GM11168 (cell line): ENCODE results near the gene NUMBL.

Experiments
- in situ Hi-C: fragments of 300-500 bp; cut with MboI; formaldehyde crosslinking; loops from one replicate; pipeline ENCODE4 v1.12.0; 2022; ENCODE audit warnings: low sequenced_read_pairs; ENCODE audit not compliant: unreplicated experiment

NUMBL gene

DNA sequence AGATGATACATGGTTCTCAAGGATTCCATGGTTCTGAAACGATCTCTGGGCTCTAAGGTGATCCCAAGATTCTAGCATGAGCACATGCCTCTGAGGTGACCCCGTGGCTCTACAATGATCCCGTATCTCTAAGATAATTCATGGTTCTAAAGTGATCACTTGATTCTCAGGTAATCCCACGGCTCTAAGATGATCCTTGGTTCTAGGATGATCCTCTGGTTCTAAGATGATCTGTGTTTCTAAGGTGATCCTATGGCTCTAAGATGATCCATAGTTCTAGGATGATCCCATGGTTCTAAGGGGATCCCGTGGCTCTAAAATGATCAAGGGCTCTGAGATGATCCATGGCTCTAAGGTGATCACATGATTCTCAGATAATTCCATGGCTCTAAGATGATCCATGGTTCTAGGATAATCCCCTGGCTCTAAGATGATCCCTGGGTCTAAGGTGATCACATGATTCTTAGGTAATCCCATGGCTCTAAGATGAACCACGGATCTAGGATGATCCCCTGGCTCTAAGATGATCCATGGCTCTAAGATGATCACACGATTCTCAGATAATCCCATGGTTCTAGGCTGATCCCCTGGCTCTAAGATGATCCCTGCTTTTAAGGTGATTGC lies 21.3 kb downstream of the NUMBL start:
- in situ Hi-C loops = loop anchor here (25.0 kb wide), 1 partner anchor 468 kb away; no protein-coding TSS in a partner anchor

DNA sequence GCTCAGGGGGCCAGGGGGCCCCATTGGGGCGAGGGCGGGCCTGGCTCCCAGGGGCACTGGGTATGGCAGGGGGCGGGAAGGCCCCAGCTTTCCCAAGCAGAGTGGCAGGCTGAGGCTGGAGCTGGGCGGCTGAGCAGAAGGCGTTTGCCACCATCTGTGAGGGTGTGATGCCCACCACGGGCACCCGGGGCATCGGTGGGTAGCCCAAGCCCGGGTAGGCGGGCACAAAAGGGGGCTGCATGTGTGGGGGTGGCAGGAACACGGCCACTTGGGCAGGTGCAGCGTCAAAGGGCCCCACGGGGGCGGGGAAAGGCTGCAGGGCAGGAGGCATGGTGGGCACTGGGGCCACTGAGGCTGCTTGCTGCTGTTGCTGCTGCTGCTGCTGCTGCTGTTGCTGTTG lies 22.8 kb downstream of the NUMBL start:
- in situ Hi-C loops = loop anchor here (25.0 kb wide), 1 partner anchor 470 kb away; no protein-coding TSS in a partner anchor

DNA sequence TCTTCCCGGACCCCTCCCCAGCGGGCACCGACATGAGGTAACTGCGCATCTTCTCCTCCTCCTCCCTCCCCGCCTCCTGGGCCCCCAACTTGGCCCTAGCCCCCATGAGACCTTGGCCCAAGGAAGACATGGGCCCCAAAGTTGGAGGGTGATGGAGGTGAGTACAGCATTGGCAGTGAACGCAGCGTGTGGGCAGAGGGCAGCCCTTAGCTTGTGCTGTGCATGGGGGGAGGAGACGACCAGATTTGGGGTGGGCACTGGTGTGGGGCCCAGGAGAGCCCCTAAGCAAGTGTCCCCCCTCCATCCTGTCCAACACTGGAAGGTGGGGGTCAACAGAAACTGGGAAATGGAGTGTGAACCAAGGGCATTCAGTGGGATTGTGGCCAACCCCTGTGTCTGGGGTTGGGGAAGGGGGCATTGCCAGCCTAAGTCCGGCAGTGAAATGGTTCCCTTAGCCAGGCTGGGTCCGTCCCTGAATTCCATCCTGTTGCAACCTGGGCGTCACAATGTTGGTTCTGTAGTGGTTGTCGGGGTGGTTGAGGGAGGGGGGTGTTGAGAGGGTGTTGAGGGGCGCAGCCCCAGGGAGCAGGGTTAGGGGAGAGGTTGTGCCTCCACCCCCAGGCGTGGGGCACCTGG lies 23.5 kb downstream of the NUMBL start:
- in situ Hi-C loops = loop anchor here (25.0 kb wide), 1 partner anchor 470 kb away; no protein-coding TSS in a partner anchor

DNA sequence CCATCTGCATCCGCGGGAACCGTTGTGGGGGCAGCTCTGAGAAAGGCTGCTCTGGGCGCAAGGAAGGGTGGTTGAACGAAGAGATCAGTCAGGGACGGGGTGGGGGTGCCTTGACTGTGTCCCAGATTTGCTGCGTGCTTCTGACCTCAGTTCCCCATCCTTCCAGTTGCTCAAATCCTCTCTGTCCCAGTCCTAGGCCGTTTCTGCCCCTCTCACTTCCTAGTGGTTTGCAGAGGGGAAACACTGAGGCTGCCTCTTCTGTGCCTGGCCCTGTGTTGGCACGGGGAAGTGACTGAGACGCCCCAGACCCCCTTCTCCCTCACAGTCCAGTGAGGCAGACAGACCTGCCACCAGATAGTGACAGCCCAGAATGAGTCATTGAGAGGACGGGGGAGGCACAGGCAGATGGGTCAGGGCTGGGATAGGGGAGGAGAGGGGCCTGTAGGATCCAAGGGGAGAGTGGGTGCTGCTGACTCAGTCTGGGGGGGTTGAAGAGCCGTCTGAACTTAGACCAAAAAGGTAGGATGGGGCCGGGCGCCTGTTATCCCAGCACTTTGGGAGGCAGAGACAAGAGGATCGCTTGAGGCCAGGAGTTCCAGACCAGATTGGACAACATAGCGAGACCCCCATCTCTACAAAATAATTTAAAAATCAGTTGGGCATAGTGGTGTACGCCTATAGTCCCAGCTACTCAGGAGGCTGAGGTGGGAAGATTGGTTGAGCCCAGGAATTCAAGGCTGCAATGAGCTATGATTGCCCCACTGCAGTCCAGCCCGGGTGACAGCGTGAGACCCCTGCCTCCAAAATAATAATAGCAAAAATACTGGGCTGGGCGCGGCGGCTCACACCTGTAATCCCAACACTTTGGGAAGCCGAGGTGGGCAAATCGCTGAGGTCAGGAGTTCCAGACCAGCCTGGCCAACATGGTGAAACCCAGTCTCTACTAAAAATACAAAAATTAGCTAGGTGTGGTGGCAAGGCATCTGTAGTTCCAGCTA lies 26.5 kb downstream of the NUMBL start:
- in situ Hi-C loops = loop anchor here (25.0 kb wide), 1 partner anchor 473 kb away; no protein-coding TSS in a partner anchor

DNA sequence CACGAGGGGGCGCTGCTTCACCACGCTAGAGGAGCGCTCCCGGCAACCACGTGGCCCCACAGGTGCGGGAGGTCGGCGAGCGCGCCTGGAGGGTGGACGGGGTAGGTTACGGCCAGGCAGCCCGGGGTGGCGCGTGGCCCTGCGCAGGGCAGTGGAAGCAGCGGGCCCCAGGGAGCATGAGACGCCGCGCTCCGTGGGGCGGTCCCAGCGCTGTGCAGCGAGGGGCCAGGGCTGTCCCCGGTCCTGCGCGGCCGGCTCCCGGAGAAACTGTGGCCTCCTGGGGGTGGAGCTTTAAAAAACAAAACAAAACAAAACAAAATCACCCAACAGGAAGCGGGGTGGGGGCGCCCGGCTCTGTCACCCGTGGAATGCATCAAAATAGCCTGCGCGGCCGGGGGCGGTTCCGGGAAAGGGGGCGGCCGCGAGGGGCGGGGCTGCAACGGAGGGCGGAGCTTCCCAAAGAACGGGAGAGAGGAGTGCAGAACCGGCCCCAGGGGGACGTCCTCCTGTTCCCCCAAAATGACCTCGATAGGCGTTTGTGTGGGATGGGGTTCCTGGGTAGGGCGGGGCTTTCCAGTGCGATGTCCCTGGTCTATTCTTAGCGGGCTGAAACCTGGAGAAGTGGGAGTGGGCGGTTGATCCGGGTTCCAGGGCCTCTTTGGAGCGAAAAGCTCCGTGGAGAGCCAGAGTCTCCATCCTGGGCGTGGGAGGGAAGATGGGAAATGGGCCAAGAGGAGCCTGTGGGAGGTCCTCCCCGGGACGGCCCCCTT lies 27.3 kb downstream of the NUMBL start:
- in situ Hi-C loops = loop anchor here (25.0 kb wide), 1 partner anchor 474 kb away; no protein-coding TSS in a partner anchor

DNA sequence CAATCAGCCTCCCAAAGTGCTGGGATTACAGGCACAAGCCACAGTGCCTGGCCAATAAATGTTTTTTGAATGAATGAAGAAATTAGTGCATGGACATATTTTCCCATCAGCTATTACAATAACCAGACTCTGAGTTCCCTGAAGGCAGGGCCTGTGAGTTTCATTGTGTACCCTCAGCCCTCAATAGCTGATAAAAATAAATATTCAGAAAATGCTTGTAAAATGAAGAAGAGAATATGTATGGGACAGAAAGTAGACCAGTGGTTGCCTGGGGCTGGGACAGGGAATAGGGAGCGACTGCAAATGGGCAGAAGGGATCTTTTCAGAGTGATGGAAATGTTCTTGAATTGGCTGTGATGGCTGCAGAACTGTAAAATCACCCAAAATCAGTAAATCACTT lies 28.8 kb downstream of the NUMBL start:
- in situ Hi-C loops = loop anchor here (25.0 kb wide), 1 partner anchor 476 kb away; no protein-coding TSS in a partner anchor

DNA sequence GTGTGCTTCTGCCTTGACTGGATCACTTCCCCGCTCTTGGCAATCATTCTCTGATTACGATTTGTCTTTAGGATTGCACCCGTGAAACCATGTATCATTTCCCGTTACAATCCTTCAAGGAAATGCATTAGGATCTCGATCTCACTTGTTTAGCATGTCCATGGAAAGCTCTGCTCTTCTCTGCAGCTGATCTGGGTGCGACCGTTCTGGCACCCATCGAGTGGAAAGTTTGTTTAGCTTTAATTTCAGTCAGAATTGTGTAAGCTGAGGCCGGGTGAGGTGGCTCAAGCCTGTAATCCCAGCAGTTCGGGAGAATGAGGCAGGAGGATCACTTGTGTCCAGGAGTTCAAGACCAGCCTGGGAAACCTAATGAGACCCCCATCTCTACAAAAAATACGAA lies 30.9 kb downstream of the NUMBL start:
- in situ Hi-C loops = loop anchor here (5.0 to 25.0 kb wide), 2 partner anchors 153 to 478 kb away; no protein-coding TSS in a partner anchor

DNA sequence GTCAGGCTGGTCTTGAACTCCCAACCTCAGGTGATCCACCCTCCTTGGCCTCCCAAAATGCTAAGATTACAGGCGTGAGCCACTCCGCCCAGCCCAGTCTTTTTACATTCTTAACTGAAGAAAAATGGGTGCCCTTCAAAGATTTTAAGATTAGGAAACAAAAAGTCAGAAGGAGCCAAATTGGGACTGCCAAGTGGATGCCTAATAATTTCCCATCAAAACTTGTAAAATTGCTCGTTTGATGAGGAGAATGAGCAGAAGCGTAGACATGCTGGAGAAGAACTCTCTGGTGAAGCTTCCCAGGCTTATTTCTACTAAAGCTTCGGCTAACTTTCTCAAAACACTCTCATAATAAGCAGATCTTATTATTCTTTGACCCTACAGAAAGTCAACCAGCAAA lies 31.3 kb downstream of the NUMBL start:
- in situ Hi-C loops = loop anchor here (5.0 to 25.0 kb wide), 2 partner anchors 153 to 478 kb away; no protein-coding TSS in a partner anchor

DNA sequence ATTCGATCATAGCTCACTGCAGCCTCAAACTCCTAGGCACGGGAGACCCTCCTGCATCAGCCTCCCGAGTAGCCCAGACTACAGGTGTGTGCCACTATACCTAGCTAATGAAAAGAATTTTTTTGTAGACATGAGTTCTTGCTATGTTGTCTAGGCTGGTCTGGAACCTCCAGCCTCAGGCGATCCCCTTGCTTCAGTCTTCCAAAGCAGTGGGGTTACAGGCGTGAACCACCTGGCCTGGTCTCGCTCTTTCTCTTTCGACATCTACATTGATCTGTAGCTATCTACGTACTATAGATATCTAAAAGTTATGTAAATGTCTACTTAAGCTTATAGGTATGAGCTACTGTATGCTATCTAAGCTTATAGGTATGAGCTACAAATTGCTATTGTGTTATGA lies 32.4 kb downstream of the NUMBL start:
- in situ Hi-C loops = loop anchor here (5.0 to 25.0 kb wide), 2 partner anchors 154 to 479 kb away; no protein-coding TSS in a partner anchor

DNA sequence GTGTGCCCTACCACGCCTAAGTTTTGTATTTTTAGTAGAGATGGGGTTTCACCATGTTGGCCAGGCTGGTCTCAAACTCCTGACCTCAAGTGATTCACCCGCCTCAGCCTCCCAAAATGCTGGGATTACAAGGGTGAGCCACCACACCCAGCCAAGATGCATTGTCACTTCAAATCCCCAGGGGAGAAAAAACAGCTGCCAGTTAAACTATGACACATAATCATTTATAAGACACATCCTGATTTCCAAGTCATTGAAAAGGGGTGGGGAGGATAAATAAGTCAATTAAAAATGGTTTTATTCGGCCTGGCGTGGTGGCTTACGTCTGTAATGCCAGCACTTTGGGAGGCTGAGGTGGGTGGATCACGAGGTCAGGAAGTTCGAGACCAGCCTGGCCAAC lies 34.8 kb downstream of the NUMBL start:
- in situ Hi-C loops = loop anchor here (5.0 to 25.0 kb wide), 2 partner anchors 157 to 482 kb away; no protein-coding TSS in a partner anchor

DNA sequence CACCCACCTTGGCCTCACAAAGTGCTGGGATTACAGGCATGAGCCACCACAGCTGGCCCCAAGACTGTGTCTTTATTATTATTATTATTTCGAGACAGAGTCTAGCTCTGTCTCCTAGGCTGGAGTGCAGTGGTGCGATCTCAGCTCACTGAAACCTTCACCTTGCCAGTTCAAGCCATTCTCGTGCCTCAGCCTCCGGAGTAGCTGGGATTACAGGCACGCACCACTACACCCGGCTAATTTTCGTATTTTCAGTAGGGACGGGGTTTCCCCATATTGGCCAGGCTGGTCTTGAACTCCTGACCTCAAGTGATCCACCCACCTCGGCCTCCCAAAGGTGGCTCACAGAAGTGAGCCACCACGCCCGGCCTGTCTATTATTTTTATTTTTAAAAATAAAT lies 38.1 kb downstream of the NUMBL start:
- in situ Hi-C loops = loop anchor here (25.0 kb wide), 1 partner anchor 485 kb away; no protein-coding TSS in a partner anchor

DNA sequence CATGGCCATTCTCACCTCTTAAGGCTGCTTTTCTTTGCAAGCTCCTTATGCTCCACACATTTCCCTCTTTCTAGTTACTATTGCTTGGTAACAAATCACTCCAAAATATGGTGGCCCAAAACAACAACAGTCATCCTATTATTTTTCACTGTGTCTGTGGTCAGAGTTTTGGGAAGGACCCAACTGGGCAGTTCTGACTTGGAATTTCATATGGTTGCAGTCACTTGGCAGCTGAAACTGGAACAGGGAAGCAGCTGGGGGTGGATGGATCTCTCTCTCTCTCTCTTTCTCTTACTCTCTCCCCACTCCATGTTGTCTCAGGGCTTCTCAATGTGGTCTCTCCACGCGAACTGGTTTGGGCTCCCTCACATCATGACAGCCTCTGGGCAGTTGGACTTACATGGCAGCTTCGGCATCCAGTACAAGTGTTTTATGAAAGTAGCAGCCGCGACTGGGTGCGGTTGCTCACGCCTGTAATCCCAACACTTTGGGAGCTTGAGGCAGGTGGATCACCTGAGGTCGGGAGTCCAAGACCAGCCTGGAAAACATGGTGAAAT lies 39.6 kb downstream of the NUMBL start:
- in situ Hi-C loops = loop anchor here (25.0 kb wide), 1 partner anchor 486 kb away; no protein-coding TSS in a partner anchor

DNA sequence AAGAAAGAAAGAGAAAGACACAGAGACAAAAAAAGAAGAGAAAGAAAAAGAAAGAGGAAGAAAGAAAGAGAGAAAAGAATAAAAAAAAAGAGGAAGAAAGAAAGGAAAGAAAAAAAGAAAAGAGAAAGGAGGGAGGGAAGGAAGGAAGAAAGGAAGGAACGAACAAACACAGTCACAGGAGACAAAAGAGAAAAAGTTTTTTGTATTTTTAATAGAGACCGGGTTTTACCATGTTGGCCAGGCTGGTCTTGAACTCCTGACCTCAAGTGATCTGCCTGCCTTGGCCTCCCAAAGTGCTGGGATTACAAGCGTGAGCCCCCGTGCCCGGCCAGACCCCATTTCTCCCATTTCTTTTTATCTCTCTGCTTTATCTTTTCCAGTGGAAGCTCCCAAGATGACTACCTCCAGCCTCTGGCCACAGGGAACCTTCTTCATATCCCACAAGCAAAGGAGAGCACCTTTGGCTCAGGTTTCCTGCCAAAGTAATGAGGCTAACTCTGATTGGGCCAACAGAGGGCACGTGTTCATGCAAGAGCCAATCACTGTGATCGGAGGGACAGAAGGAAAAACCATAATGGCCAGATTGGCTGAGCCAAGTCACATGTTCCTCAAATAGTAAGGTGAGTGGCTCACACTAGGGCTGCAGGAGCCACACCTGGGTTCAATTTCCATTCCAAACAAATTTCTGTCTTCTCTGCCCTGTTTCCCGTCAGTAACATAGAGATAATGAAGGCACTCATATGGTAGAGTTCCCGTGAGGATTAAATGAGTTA lies 40.4 kb downstream of the NUMBL start:
- in situ Hi-C loops = loop anchor here (25.0 kb wide), 1 partner anchor 487 kb away; no protein-coding TSS in a partner anchor

DNA sequence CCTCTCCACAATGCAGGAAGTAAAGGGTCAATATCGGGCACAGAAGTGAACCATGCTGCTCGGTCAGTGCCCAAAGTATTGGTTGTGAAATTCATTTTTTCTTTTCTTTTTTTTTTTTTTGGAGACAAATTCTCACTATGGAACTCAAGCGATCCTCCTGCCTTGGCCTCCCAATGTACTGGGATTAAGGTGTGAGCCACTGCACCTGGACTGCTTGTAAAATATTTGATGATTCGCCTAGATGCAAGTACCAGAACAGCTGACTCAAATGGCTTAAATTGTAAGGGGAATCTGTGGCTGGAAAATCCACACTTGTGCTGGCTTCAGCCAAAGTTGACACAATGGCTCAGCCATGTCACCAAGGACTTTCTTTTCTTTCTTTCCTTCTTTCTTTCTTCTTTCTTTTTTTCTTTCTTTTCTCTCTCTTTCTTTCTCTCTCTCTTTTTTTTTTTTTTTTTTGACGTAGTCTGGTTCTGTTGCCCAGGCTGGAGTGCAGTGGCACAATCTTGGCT lies 43.7 kb downstream of the NUMBL start:
- in situ Hi-C loops = no loop called here

DNA sequence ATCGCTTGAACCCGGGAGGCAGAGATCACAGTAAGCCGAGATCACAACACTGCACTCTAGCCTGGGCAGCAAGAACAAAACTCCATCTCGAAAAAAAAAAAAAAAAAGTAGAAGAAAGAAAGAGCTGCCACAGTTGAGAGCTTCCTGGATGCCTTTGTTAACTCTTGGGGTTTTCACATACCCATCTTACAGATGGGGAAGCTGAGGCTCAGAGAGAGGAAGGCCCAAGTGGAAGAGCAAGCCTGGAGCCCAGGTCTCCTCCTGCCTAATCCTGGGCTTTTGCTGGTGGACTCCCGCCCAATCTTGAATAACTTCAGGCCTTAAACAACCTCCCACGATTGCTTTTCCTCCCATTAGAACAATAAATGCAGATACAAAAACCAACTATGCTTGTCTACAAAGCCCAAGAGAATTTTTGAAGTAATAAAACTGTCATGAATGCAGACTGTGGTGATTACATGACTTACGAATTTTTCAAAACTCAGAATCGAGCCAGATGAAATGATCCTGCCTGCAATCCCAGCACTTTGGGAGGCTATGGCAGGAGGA lies 47.6 kb downstream of the NUMBL start:
- in situ Hi-C loops = no loop called here

DNA sequence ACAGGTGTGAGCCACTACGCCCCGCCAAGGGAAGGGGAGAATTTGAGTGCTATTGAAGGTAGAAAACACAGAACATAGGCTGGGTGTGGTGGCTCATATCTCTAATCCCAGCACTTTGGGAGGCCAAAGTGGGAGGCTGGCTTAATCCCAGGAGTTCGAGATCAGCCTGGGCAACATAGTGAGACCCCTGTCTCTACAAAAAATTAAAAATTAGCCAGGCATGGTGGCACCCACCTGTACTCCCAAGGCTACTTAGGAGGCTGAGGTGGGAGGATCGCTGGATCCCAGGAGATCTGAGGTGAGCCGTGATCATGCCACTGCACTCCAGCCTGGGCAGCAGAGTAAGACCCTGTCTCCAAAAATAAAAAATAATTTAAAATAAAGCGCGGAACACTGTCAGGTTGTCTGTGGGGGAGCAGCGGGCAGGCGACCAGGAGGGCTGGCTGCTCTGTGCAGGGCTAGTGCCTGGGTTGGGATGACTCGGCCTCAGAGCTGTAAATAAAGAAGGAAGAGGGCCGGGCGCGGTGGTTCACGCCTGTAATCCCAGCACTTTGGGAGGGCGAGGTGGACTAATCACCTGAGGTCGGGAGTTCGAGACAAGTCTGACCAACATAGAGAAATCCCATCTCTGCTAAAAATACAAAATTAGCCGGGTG lies 48.3 kb downstream of the NUMBL start:
- in situ Hi-C loops = no loop called here

DNA sequence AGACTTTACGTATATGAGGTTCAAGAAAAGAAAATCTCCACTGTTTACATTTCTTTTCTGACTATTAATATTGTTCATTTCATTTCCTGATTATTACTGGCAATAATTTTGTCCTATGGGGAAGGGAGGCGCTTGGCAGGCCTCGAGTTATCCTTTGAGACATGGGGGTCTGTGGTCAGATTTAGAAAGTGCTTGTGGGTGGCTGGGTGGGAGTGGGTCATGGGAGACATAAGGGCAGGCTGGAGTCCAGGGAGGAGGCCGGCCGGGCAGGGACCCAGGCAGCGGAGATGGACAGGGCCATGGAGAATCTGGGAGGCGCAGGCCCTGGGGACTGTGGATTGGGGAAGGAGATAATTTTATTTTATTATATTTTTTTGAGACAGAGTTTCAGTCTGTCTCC lies 49.2 kb downstream of the NUMBL start:
- in situ Hi-C loops = no loop called here
